GM18873 (cell line): ENCODE data around the gene TPO.
"Not testable (repeated sequence)": the region's sequence is repeated elsewhere in the genome, so short reads cannot be mapped to it uniquely, and the experiment has no call there.

Experiments used
- ATAC-seq: cut with Tn5 transposase; IDR thresholded peaks from one replicate; pipeline ENCODE4 v1.9.1; 2021; ENCODE audit warnings: mild to moderate bottlenecking, moderate library complexity, moderate number of reproducible peaks; ENCODE audit not compliant: unreplicated experiment, low FRiP score

The TPO gene

DNA sequence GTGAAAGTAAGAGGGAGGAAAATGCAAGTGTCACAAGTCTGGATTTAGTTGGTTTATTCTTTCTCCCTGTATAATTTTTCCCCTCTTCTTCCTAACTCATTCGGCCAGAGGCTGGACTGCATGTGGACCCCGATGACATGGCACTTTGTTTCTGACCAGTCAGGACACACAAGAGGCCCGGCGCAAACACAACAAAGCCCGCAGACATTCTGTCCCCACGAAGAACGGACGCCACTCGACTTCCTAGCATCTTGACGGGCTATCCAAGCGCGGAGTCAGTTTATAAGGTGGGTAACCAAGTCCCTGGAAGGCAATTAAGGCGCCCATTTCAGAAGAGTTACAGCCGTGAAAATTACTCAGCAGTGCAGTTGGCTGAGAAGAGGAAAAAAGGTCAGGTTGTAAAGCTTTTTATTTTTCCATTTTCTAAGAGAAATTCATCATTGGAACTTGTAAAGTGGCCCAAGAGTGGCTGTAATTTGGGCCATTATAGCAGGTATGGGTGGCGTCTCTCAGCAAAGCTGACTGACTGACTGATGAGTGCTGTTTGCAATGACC is at the start of gene TPO:
Gene TPO (plus strand): TSS at position 308 of the 555 bp plus-strand sequence. CDS start 946 bp downstream, outside the sequence.
- no peak for ATAC-seq

DNA sequence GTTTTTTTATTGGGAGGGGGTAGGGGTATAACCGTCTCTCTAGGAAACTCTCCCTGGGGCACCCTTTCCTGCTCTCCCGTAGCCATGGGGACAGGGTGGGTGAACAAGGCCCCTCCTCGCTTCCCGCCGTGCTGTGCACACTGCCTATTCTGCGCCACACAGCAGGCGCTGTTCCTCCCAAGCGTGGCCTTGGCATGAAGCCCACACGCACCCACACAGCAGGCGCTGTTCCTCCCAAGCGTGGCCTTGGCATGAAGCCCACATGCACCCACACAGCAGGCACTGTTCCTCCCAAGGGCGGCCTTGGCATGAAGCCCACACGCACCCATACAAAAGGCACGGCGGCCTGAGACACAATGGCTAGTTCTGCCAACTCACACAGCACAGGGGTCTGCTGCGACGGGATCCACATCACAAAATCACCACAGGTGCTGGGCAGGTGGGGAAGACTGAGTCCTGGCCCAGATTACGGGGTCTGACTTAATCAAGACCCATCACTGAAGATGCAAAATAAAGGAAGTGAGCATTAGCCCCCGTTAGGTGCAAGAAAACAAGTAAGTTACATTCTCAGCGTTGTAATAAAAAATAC is 46.6 kb upstream of the TPO start:
- ATAC-seq, result no peak

DNA sequence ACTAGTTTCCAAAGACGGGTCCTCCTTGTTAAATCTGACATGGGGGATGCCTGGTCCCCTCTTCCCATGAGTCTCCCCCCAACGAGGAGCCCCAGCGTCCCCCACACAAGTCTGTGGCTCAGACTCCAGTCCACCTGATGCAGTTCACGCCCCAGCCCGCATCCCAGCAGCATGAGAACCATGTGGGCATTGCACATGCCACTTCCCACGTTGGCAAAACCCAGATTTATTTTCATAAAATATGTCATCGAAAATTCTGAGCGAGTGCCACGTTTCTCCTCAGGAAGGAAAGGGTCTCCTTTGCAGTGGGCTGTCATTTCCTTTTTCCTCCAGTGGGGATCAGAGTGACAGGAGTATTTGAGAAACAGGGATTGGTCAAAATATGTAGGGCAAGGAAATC is 45.7 kb upstream of the TPO start:
- no peak for ATAC-seq

DNA sequence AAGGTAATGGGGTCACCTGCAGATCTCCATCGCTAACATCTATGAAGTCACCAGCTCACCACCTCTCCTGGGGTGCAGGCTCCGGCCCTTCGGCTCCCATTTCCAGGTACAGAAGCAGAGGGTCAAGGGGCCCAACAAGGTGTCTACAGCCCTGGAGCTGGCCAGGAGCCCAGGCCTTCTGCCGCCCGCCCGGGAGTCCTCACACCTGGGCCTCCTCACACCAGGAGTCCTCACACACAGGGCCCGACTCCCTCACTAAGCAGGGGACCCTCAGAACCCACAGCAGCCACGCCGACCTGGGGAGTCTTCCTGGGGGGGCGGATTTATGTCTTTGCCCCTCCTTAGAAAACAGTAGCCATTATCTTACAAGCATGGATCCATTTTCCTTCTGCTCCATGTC is 43.4 kb upstream of the TPO start:
- ATAC-seq, result no peak

DNA sequence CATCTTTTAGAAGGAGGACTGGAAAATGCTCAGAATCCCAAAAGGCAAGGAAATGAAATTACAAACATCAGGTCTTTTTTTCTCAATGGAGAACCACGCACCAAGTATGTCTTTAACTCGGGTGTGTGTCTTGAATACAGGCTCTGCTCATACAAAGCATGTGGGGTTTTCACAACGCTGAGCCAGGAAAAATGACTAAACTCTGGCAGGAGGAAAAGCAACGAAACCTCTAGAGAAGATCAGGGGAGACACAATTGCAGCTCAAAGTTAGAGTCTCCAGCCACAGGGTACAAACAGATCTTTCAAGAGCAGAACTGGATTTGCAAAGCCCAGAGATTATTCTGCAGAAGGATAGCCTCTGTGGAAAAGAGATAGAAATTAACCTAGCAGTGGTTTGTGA is 42.8 kb upstream of the TPO start:
- ATAC-seq, result no peak

DNA sequence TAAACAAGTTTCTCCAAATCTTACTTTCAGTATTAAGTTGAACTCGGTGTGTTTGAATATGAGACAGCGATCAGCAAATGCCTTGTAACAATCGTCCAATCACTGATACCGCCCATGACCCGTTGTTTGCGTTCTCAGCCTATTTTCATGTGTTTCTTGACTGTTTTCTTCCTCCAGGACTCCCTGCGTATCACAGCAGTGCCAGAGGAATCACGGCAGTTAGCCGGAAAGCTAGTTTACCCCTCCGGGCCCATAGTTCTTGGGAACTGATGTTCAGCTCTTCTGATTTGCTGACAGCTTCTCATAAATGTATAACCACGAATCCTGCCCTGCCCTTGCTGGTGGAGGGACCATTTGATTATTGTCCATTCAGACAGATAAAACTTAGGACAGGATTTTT is 42.2 kb upstream of the TPO start:
- ATAC-seq, result no peak

DNA sequence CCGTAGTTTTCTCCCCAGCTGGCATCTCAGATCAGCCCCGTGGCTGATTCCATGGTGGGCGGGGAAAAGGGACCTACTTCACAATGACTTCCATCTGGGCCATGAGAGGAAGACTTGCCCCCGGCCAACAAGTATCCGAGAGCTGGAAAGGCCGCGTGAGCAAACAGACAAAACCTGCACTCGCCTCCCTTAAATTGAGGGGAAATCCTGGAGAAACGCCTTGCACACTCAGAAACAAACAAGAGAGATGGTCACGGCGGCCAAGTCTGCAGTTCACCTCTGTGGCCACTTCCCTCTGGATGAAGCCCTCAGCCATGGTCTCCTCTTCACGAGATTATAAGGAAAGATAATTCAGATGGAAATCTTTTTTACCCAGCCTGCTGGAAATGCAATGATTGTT is 39.4 kb upstream of the TPO start:
- ATAC-seq, result no peak

DNA sequence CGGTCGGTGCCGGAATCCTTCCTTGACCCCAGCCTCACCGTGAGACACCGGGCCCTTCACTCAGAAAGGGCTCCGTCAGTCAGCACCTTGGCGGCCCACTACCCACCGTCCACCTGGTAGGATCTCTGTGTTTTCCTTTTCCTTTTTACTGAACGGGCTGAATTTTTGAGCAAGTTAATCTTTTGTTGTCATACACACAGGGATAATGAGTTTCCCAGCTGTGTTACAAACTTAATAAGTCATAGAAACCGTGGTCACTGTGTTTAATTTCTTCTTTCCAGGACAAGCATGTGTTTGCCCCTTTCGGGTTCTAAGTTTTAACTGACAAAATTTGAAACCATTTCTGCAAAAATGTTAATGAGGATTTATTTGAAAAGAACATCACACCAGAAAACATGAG is 39.0 kb upstream of the TPO start:
- ATAC-seq, result no peak

DNA sequence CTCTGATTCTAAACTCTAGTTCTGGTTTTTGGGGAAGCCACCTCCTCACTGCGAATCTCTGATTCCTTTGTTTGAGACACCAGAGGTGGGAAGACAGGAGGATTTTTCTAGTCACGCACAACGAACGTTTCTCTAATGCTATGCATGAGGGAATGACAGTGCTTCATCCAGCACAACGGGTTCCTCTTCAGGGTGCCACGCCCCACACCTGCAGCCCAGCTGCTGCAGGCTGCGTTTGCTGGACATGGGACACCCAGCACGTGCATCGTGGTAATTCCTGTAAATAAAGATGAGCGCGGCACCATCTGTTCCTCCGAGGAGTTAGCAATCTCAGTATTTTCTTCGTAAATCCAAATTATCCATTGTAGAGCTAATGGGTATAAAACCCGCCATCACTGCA is 37.5 kb upstream of the TPO start:
- ATAC-seq, result no peak

DNA sequence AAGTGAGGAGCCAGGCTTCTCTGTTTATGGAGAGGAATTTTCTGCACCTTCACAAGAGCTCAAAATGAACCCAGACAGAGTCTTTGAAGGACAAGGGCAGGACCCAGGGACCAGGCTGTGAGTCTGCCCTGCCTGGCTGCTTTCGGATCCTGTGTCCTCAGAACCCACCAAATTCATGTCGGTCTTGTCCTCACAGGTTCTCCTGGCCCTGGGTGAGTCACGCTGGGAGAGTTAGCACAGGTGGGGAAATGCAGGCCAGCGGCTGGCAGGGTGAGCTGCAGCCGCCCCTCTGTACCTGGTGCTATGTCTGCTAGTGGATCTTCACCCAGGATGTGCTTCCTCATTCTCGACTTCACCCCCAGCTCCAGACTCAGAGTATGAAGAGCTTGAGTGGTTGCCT is 35.8 kb upstream of the TPO start:
- no peak for ATAC-seq

DNA sequence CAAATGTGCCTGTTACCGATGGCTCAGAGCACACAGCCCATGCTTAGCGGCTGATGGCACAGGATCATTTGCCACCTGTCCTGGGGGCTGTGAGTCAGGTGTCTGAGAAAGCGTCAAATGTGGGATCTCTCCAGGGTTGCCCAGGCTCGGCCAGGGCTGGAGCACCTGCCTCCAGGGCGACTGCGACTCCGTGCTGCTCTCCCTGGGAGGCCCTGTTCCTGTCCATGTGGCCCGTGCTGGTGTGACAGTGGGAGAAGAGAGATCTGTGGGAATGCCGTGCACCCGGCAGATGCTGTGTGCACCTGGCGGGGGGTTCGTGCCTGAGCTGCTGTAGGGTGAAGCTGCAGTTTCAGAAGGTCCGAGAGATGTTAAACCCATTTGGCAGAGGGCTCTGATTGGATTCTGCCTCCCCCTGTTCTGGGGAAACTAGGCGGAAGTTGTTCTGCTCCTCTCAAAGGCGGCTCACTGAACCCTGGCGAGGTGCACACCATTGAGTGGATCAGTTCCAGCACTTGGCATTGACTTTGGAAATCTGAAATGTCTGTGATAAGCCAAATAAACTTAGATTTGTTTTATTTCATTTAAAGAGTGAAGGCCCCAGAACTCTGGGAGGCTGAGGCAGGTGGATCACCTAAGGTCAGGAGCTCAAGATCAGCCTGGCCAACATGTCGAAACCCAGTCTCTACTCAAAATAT is 34.7 kb upstream of the TPO start:
- ATAC-seq, result no peak

DNA sequence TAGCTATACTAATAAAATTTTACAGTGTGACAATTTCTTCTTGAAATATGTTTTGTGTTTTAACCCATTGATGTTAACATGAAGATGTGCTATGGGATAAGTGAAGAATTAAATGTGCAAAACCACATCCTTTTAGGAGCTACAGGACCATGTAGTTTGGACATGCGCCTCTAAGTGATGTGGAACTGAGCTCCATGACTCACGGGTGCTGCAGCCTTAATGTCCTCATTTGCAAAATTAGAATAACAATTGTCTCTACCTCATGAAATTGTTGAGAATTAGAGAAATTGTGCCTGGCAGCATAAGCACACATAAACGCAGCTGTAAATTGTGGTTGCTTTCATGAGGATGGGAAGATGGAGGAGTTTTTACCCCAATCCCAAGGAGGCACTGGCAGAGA is 31.6 kb upstream of the TPO start:
- ATAC-seq, result no peak

DNA sequence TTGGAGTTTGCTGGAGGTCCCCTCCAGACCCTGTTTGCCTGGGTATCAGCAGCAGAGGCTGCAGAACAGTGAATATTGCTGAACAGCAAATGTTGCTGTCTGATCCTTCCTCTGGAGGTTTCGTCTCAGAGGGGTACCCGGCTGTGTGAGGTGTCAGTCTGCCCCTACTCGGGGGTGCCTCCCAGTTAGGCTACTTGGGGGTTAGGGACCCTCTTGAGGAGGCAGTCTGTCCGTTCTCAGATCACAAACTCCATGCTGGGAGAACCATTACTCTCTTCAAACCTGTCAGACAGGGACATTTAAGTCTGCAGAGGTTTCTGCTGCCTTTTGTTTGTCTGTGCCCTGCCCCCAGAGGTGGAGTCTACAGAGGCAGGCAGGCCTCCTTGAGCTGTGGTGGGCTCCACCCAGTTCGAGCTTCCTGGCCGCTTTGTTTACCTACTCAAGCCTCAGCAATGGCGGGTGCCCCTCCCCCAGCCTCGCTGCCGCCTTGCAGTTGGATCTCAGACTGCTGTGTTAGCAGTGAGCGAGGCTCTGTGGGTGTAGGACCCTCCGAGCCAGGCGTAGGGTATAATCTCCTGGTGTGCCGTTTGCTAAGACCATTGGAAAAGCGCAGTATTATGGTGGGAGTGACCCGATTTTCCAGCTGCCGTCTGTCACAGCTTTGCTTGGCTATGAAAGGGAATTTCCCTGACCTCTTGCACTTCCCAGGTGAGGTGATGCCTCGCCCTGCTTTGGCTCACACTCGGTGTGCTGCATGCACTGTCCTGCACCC is 25.1 kb upstream of the TPO start:
- not testable (repeated sequence) for ATAC-seq

DNA sequence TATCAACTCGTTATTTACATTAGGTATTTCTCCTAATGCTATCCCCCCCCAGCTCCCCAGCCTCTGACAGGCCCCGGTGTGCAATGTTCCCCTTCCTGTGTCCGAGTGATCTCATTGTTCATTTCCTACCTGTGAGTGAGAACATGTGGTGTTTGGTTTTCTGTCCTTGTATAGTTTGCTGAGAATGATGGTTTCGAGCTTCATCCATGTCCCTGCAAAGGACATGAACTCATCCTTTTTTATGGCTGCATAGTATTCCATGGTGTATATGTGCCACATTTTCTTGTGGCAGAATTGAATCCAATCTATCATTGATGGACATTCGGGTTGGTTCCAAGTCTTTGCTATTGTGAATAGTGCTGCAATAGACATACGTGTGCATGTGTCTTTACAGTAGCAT is 23.1 kb upstream of the TPO start:
- not testable (repeated sequence) for ATAC-seq

DNA sequence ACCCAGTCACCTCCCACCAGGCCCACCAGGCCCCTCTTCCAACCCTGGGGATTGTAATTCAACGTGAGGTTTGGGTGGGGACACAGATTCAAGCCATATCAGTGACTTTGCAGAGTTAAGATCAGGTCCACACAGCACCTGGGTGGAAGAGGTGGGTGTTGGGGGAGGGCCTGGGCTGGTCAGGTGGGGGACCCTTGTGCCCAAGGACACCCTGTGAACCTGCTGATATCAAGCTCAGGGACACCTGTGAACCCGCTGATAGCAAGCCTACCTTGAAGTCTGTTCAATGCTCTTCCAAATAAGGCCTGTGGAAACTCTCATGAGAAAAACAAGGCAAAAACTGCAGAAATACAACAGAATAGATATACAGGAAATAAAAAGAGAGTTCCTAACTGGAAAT is 19.9 kb upstream of the TPO start:
- no peak for ATAC-seq

DNA sequence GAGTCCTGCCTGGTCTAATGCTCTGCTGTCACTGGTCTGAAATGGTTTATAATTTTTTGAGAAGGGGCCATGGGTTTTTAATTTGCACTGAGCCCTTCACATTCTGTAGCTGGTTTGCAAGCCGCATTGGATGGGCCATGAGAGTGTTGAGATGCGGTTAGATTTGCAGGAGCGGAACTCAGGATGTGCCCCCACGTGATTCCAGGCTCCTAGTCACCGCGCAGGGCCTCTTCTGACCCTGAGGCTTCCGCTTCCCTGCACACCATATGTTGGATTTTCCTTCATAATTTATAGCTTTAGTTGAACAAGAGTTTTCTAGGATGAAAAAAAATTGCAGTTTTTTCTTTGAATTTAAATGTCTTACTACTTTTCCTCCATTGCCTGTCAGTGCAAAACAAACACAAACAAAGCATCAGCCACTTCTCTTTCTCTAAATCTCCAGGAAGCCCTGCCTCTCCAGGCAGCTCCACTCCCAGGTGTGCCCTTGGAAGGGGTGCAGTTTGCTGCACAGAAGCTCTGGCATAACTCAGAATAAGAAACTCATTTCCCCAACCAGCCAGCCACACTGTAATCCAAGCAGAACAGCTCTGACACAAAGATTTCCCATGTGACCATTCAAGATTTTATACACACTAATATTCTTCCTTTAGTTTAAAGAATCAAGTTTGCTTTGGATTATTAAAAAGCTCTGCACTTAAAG is 18.4 kb upstream of the TPO start:
- no peak for ATAC-seq

DNA sequence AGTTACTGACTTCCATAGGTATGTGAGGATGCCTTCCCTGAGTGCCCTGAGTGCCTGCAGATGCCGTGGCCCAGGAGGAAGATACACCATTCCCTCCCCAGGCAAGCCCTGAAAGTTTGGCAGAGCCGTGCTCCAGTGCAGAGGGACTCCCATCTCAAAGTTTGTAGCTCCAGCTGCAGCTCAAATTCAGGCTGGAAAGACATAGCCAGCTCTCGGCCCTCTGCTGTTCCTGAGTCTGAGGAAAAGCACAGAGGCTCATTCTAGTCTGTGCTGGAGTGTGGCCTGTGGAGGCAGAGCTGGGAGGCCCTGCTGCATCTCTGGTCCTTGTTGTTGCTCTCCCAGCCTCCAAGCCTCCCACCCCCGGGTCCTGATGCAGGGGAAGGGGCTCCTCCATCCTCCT is 15.9 kb upstream of the TPO start:
- ATAC-seq, result no peak

DNA sequence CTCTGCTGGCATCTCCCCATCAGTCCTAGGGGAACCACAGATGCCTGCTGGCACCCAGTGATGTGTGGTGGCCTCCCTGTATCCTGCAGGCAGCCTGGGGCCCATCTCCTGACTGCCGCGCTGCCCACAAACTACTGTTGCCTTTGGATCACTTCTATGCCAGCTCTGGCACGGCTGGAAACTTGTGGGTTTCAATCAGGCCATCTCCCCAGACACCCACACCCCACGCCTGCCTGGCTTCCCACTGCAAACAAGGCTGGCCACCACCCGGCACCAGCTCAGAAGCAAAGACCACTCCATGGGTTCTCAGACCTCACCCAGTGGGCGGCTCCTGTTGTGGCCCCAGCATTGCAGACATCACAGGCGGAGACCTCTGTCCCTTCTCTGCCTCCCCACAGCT is 15.1 kb upstream of the TPO start:
- ATAC-seq, result no peak

DNA sequence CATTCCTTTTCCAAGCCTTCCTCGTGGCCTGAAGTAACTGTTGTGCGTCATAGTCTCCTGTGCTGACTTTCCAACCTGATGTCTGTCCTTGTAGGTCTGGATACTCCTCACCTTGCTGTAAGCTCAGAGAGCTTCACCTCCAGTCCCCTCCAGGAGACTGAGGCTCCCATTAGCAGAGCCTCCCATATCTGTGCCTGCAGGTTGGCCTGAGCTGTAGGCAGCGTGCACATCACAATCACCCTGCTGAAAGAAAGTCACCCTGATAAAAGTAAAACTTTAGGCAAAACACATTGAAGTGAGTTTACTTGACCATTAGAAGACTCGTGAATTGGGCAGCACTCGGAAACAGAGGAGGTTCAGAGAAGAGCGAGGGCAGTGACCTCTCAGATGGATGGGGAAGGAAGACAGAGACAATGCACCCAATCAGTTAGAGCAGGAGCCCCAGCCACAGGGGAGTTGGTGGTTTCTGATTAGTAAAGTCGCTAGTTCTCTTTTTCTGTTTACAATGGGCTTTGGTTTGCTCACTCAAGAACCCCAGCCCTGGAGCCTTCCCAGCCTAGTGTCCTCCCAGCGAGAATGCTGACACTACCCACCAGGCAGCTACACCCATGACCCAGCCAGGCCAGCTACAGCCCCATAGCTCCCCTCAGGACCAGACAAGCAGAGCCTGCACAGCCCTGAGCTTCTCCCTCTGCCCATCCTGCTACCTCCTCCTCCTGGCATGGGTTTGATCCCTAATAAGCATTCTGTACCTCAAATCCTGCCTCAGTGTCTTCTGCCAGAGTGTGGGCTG is 12.1 kb upstream of the TPO start:
- no peak for ATAC-seq

DNA sequence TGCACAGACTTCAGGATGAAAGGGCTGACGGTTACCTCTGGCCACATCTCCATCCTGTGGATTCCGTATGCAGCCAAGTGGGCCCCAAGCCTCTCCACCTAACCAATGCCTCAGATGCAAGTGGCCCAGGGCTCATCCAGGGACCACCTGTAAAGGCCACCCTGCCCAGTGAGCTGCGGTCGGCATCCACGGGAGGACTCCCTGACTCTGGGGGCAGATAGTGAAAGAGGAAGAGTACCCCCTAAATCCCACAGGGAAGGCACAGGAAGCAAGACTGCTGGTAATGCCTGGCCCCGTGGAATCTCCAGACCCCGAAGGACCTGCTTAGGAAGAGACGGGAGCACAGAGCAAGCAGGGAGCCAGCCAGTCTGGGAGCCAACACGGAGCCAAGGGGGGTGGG is 11.2 kb upstream of the TPO start:
- no peak for ATAC-seq
